H9 (cell line): ENCODE data around the gene VWF. TPM values are rescaled to one million over a fixed set of nuclear protein-coding genes. Genes with fewer than 3 reads are reported as not detected.

Experiments used
- DNase-seq: peaks from one replicate; pipeline ENCODE4 v3.0.0-alpha.2; 2017
- H2AFZ ChIP-seq: one replicate; pipeline ENCODE4 v1.6.1; 2013; ENCODE audit warnings: mild to moderate bottlenecking, low read length, control low read depth, moderate library complexity
- H2AK5ac ChIP-seq: 2 replicates; pipeline ENCODE4 v1.6.1; 2013; ENCODE audit warnings: low read length, control low read depth, mixed read lengths; ENCODE audit not compliant: insufficient read length
- H2BK120ac ChIP-seq: one replicate; pipeline ENCODE4 v1.6.1; 2013; ENCODE audit warnings: low read depth, mild to moderate bottlenecking, low read length, control low read depth, inconsistent platforms; ENCODE audit not compliant: poor library complexity, severe bottlenecking
- H2BK12ac ChIP-seq: 2 replicates; pipeline ENCODE4 v1.6.1; 2013; ENCODE audit warnings: low read length, control low read depth, mixed read lengths, low read depth; ENCODE audit not compliant: insufficient read length
- H2BK15ac ChIP-seq: 2 replicates; pipeline ENCODE4 v1.6.1; 2013; ENCODE audit warnings: low read depth, low read length, control low read depth
- H2BK20ac ChIP-seq: one replicate; pipeline ENCODE4 v1.6.1; 2013; ENCODE audit warnings: low read depth, mild to moderate bottlenecking, low read length, control low read depth, inconsistent platforms; ENCODE audit not compliant: poor library complexity, severe bottlenecking
- H2BK5ac ChIP-seq: 2 replicates; pipeline ENCODE4 v1.6.1; 2013; ENCODE audit warnings: low read length, control low read depth, mixed read lengths; ENCODE audit not compliant: insufficient read length
- H3K14ac ChIP-seq: 2 replicates; pipeline ENCODE4 v1.6.1; 2013; ENCODE audit warnings: low read length, control low read depth; ENCODE audit not compliant: insufficient read depth
- H3K18ac ChIP-seq: 2 replicates; pipeline ENCODE4 v1.6.1; 2013; ENCODE audit warnings: low read depth, mild to moderate bottlenecking, mixed read lengths, low read length, control low read depth; ENCODE audit not compliant: insufficient read length
- H3K23ac ChIP-seq: 2 replicates; pipeline ENCODE4 v1.6.1; 2013; ENCODE audit warnings: low read length, control low read depth, mixed read lengths, low read depth; ENCODE audit not compliant: insufficient read length
- H3K23me2 ChIP-seq: 2 replicates; pipeline ENCODE4 v1.6.1; 2013; ENCODE audit warnings: low read depth, mild to moderate bottlenecking, mixed read lengths, low read length, control low read depth; ENCODE audit not compliant: insufficient read length, poor library complexity, severe bottlenecking
- H3K27ac ChIP-seq: 2 replicates; pipeline ENCODE4 v1.5.1; 2013; ENCODE audit warnings: low read length, control low read depth, mixed read lengths, low read depth; ENCODE audit not compliant: insufficient read length
- H3K27me3 ChIP-seq: 2 replicates; pipeline ENCODE4 v1.6.1; 2013; ENCODE audit warnings: low read length, control low read depth, inconsistent platforms; ENCODE audit not compliant: insufficient read depth
- H3K4ac ChIP-seq: 2 replicates; pipeline ENCODE4 v1.6.1; 2013; ENCODE audit warnings: low read depth, mild to moderate bottlenecking, control low read depth, inconsistent platforms, low read length, moderate library complexity
- H3K4me1 ChIP-seq: 2 replicates; pipeline ENCODE4 v1.6.1; 2013; ENCODE audit warnings: low read length, control low read depth, inconsistent platforms; ENCODE audit not compliant: insufficient read depth
- H3K4me2 ChIP-seq: 2 replicates; pipeline ENCODE4 v1.6.1; 2013; ENCODE audit warnings: low read length, control low read depth, mixed read lengths; ENCODE audit not compliant: insufficient read length, insufficient read depth
- H3K56ac ChIP-seq: 2 replicates; pipeline ENCODE4 v1.6.1; 2013; ENCODE audit warnings: low read depth, mild to moderate bottlenecking, mixed read lengths, low read length, control low read depth; ENCODE audit not compliant: insufficient read length
- H3K79me1 ChIP-seq: 2 replicates; pipeline ENCODE4 v1.6.1; 2013; ENCODE audit warnings: low read depth, mild to moderate bottlenecking, moderate library complexity, low read length, control low read depth, inconsistent platforms; ENCODE audit not compliant: insufficient read depth, poor library complexity, severe bottlenecking
- H3K79me2 ChIP-seq: 2 replicates; pipeline ENCODE4 v1.6.1; 2013; ENCODE audit warnings: low read length, control low read depth, inconsistent platforms; ENCODE audit not compliant: insufficient read depth
- H3K9ac ChIP-seq: 2 replicates; pipeline ENCODE4 v1.6.1; 2013; ENCODE audit warnings: low read length, control low read depth, mixed read lengths; ENCODE audit not compliant: insufficient read length; ENCODE audit errors: extremely low read depth
- H3K9me3 ChIP-seq: one replicate; pipeline ENCODE4 v1.6.1; 2013; ENCODE audit warnings: low read depth, low read length, inconsistent platforms; ENCODE audit not compliant: control insufficient read depth
- H3T11ph ChIP-seq: one replicate; pipeline ENCODE4 v1.6.1; 2013; ENCODE audit warnings: mild to moderate bottlenecking, low read length, control low read depth, inconsistent platforms
- H4K20me1 ChIP-seq: one replicate; pipeline ENCODE4 v1.6.1; 2013; ENCODE audit not compliant: control insufficient read depth, insufficient read length, insufficient read depth
- H4K5ac ChIP-seq: 2 replicates; pipeline ENCODE4 v1.6.1; 2013; ENCODE audit warnings: low read depth, mild to moderate bottlenecking, mixed read lengths, low read length, control low read depth; ENCODE audit not compliant: insufficient read length
- H4K8ac ChIP-seq: replicated peaks from 2 replicates; pipeline ENCODE4 v1.6.1; 2013; ENCODE audit warnings: low read length, control low read depth, mixed read lengths, low read depth; ENCODE audit not compliant: insufficient read length
- H4K91ac ChIP-seq: 2 replicates; pipeline ENCODE4 v1.6.1; 2013; ENCODE audit warnings: low read depth, mild to moderate bottlenecking, moderate library complexity, mixed read lengths, low read length, control low read depth; ENCODE audit not compliant: insufficient read length
- H3K27ac Mint-ChIP-seq, 3 experiments: 2 replicates in 2 of 3; 3 replicates in 1 of 3; pipeline ENCODE4 v1.8.0; 2020 to 2021; ENCODE audit warnings: mixed read lengths in 3 of 3, mild to moderate bottlenecking in 1 of 3, moderate library complexity in 1 of 3
- H3K27me3 Mint-ChIP-seq: 2 replicates; pipeline ENCODE4 v1.8.0; 2021; ENCODE audit warnings: low read depth, mild to moderate bottlenecking, moderate library complexity, mixed read lengths
- H3K36me3 Mint-ChIP-seq, 3 experiments: 2 replicates in 2 of 3; 3 replicates in 1 of 3; pipeline ENCODE4 v1.8.0; 2020 to 2021; ENCODE audit warnings: low read depth in 3 of 3, mixed read lengths in 3 of 3; ENCODE audit not compliant: insufficient read depth in 1 of 3
- H3K4me1 Mint-ChIP-seq, 2 experiments: 2 replicates each; pipeline ENCODE4 v1.8.0; 2020; ENCODE audit warnings: mixed read lengths in 2 of 2
- H3K4me3 Mint-ChIP-seq, 2 experiments: 2 replicates in 1 of 2; 3 replicates in 1 of 2; pipeline ENCODE4 v1.8.0; 2020 to 2021; ENCODE audit warnings: mild to moderate bottlenecking in 2 of 2, mixed read lengths in 2 of 2, moderate library complexity in 1 of 2
- H3K9me3 Mint-ChIP-seq, 2 experiments: 2 replicates in 1 of 2; 3 replicates in 1 of 2; pipeline ENCODE4 v1.8.0; 2020; ENCODE audit warnings: mild to moderate bottlenecking in 2 of 2, mixed read lengths in 2 of 2, moderate library complexity in 1 of 2
- CTCF ChIP-seq: fragments of 200-600 bp; sonication (generic); conservative IDR thresholded peaks from 3 replicates; pipeline ENCODE4 v1.8.0; 2021; ENCODE audit warnings: antibody characterized with exemption, mild to moderate bottlenecking
- WGBS: extraction: QIAGEN DNeasy Blood & Tissue Kit; methylation state at CpG from one replicate; pipeline ENCODE4 v1.1.7; 2013; ENCODE audit warnings: missing lambda C conversion rate, low lambda C conversion rate, mixed read lengths; ENCODE audit not compliant: insufficient read length; ENCODE audit errors: extremely low coverage; 5-methylcytosine and 5-hydroxymethylcytosine counted together
- total RNA-seq: library from RNA; stranded (reverse); gene quantifications from 2 replicates; pipeline ENCODE4 v1.2.1, GENCODE V29; 2021

VWF gene
- total RNA-seq, 1 experiment from 2014 or later: 0.17 TPM

GRCh38 chr12:6163416-6164060, 39.1 kb upstream of the VWF start:
- Histone ChIP-seq H4K20me1 (no peaks in the 10 kb centered on the region), H3K27ac (no peak overlapping the region), H2BK15ac (no peak overlapping the region), H2BK20ac (no peak overlapping the region), H3K23ac (no peak overlapping the region), H2BK5ac (no peak overlapping the region), H3K56ac (no peak overlapping the region), H3K4me1 (no peaks in the 10 kb centered on the region; the same call in 1 of the 2 replicates), H3K79me2 (no peaks in the 10 kb centered on the region), H4K5ac (no peak overlapping the region), H3K14ac (no peak overlapping the region), H3K18ac (no peak overlapping the region), H3T11ph (no peak overlapping the region), H3K4ac (no peak overlapping the region), H3K9ac (no peak overlapping the region), H2BK120ac (no peak overlapping the region), H3K27me3 (no peaks in the 10 kb centered on the region), H3K4me2 (no peak overlapping the region), H2AK5ac (no peak overlapping the region), H3K9me3 (no peaks in the 10 kb centered on the region), H2BK12ac (no peak overlapping the region), H4K8ac (no peak overlapping the region), H3K79me1 (no peaks in the 10 kb centered on the region), H4K91ac (no peak overlapping the region), H3K23me2 (no peaks in the 10 kb centered on the region), H2AFZ (no peak overlapping the region)
- WGBS: no CpG with 5 or more reads among the region's 8 CpGs
- no peak for TF ChIP-seq CTCF
- H3K27me3 Mint-ChIP-seq: peaks cover 7% of the 10 kb centered on the region
- H3K9me3 Mint-ChIP-seq: no peaks in the 10 kb centered on the region
- H3K4me1 Mint-ChIP-seq: peaks cover 8 to 12% of the 10 kb centered on the region in 2 experiments; a peak in 3 of 4 replicates
- H3K27ac Mint-ChIP-seq: no peak overlapping the region
- H3K36me3 Mint-ChIP-seq: no peaks in the 10 kb centered on the region
- no peak for DNase-seq
- H3K4me3 Mint-ChIP-seq: no peak overlapping the region
